ENCODE data around the gene A2M.

GRCh38 chr12:9106610-9107541, 8.8 kb downstream of the A2M start:
- TF ChIP-seq CTCF (IDR thresholded peaks at IDR 0.05; ENCODE audit: low read depth, low read length) = no peak
- TF ChIP-seq EZH2phosphoT487 (IDR thresholded peaks at IDR 0.05; ENCODE audit: low read depth) = no peak
